HL-60 (cell line): ENCODE data around the gene CYCS.
A peak's percentile ranks its signal among the peaks of the same experiment; 100 is the strongest.

Source experiments
- DNase-seq, 2 experiments: peaks; one replicate each; pipeline ENCODE4 v3.0.0-alpha.2; 2010 to 2020; ENCODE audit warnings: low read depth in 1 of 2, low spot score in 1 of 2
- H3K27ac ChIP-seq: fragments of 250-450 bp; sonication (Bioruptor Pico); replicated peaks from 2 replicates; pipeline ENCODE4 v1.5.1; 2020; ENCODE audit warnings: mild to moderate bottlenecking, moderate library complexity
- H3K27me3 ChIP-seq: fragments of 250-450 bp; sonication (Bioruptor Pico); 2 replicates; pipeline ENCODE4 v1.5.1; 2021; ENCODE audit warnings: mild to moderate bottlenecking, moderate library complexity; ENCODE audit not compliant: insufficient read depth, poor library complexity, severe bottlenecking
- H3K4me3 ChIP-seq: replicated peaks from 2 replicates; pipeline ENCODE4 v1.5.1; 2011; ENCODE audit warnings: mild to moderate bottlenecking, control low read depth, low read length; ENCODE audit not compliant: insufficient read depth
- CTCF ChIP-seq: IDR thresholded peaks from one replicate; pipeline ENCODE4 v1.5.1; 2011; ENCODE audit warnings: low read length, control low read depth, inconsistent platforms; ENCODE audit not compliant: insufficient read depth
- GABPA ChIP-seq: IDR thresholded peaks from 2 replicates; pipeline ENCODE4 v1.6.1; 2012; ENCODE audit warnings: low read depth
- POLR2AphosphoS5 ChIP-seq: IDR thresholded peaks from 2 replicates; pipeline ENCODE4 v1.6.1; 2012; ENCODE audit warnings: low read depth
- REST ChIP-seq: IDR thresholded peaks from 2 replicates; pipeline ENCODE4 v1.6.1; 2012; ENCODE audit warnings: low read depth; ENCODE audit not compliant: insufficient replicate concordance
- SPI1 ChIP-seq: IDR thresholded peaks from 2 replicates; pipeline ENCODE4 v1.6.1; 2012; ENCODE audit warnings: low read depth, mild to moderate bottlenecking, borderline replicate concordance

The CYCS gene

GRCh38 chr7:25148772-25149575 is 23.9 kb upstream of the CYCS start:
- Histone ChIP-seq H3K27me3 (no peaks in the 10 kb centered on the region), H3K27ac (no peak overlapping the region), H3K4me3 (no peak overlapping the region)
- no peak for DNase-seq
- no peak for TF ChIP-seq REST
- no peak for TF ChIP-seq GABPA
- TF ChIP-seq CTCF, result no peak
- TF ChIP-seq SPI1, result no peak
- TF ChIP-seq POLR2AphosphoS5, result no peak

- DNase-seq, result no peak
- TF ChIP-seq SPI1, result peak; percentile 53; the same call in 1 of the 2 replicates
- no peak for TF ChIP-seq REST
- H3K4me3 ChIP-seq, result no peak overlapping the region
- no peak overlapping the region for H3K27ac ChIP-seq
- H3K27me3 ChIP-seq, result no peaks in the 10 kb centered on the region
Observed at GRCh38 chr7:25143763-25144162, 18.7 kb upstream of the CYCS start.

GRCh38 chr7:25139536-25139935 is 14.5 kb upstream of the CYCS start:
- no peak overlapping the region for H3K27ac ChIP-seq
- H3K4me3 ChIP-seq, result no peak overlapping the region
- TF ChIP-seq GABPA (no peak), POLR2AphosphoS5 (no peak), SPI1 (no peak), CTCF (no peak), REST (no peak)
- no peak for DNase-seq
- no peaks in the 10 kb centered on the region for H3K27me3 ChIP-seq
